Glutamatergic neuron (in vitro differentiated cells): ENCODE results near the gene ZFYVE16. TPM values are rescaled to one million over a fixed set of nuclear protein-coding genes. Genes with fewer than 3 reads are reported as not detected.
"Not testable (repeated sequence)": the region's sequence is repeated elsewhere in the genome, so short reads cannot be mapped to it uniquely, and the experiment has no call there.

Experiments
- DNase-seq: peaks from one replicate; pipeline ENCODE4 v3.0.0; 2022
- H3K27ac Mint-ChIP-seq: one replicate; pipeline ENCODE4 v1.8.0; 2020; ENCODE audit warnings: mild to moderate bottlenecking, mixed read lengths, inconsistent platforms; ENCODE audit not compliant: unreplicated experiment
- H3K27me3 Mint-ChIP-seq: one replicate; pipeline ENCODE4 v1.8.0; 2020; ENCODE audit warnings: mild to moderate bottlenecking, moderate library complexity, mixed read lengths, inconsistent platforms; ENCODE audit not compliant: unreplicated experiment
- H3K36me3 Mint-ChIP-seq: one replicate; pipeline ENCODE4 v1.8.0; 2020; ENCODE audit warnings: mild to moderate bottlenecking, mixed read lengths, inconsistent platforms; ENCODE audit not compliant: unreplicated experiment
- H3K4me1 Mint-ChIP-seq: one replicate; pipeline ENCODE4 v1.8.0; 2020; ENCODE audit warnings: mild to moderate bottlenecking, low read depth, mixed read lengths, inconsistent platforms; ENCODE audit not compliant: unreplicated experiment
- H3K4me3 Mint-ChIP-seq: one replicate; pipeline ENCODE4 v1.8.0; 2020; ENCODE audit warnings: mild to moderate bottlenecking, mixed read lengths, inconsistent platforms; ENCODE audit not compliant: unreplicated experiment
- H3K9me3 Mint-ChIP-seq: one replicate; pipeline ENCODE4 v1.8.0; 2020; ENCODE audit warnings: mild to moderate bottlenecking, moderate library complexity, mixed read lengths, inconsistent platforms; ENCODE audit not compliant: unreplicated experiment
- CTCF ChIP-seq: fragments of 200-600 bp; sonication (generic); IDR thresholded peaks from one replicate; pipeline ENCODE4 v1.5.0; 2021; ENCODE audit not compliant: partially characterized antibody, unreplicated experiment
- total RNA-seq: library from RNA; stranded (reverse); fragmentation: NEBNext Ultra II Directional; extraction: Animal tissue kit (Norgen Biotek cat#: 25700); gene quantifications from one replicate; pipeline ENCODE4 v1.2.1, GENCODE V29; 2021; ENCODE audit not compliant: unreplicated experiment

Gene ZFYVE16
- total RNA-seq, 1 donor from 2014 or later: 51.5 TPM

DNA sequence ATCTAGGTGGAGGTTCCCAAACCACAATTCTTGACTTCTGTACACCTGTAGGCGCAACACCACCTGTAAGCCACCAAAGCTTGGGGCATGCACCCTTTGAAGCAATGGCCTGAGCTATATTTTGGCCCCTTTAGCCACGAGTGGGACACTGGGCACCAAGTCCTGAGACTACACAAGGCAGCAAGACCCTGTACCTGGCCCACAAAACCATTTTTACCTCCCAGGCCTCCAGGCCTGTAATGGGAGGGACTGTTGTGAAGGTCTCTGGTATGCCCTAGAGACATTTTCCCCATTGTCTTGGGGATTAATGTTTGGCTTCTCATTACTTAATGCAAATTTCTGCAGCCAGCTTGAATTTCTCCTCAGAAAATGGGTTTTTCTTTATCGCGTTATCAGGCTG lies 55.4 kb downstream of the ZFYVE16 start:
- H3K27me3 Mint-ChIP-seq: peaks cover 1% of the 10 kb centered on the region
- no peak overlapping the region for H3K27ac Mint-ChIP-seq
- no peak overlapping the region for H3K4me3 Mint-ChIP-seq
- no peak for TF ChIP-seq CTCF
- no peaks in the 10 kb centered on the region for H3K4me1 Mint-ChIP-seq
- DNase-seq: no peak
- H3K9me3 Mint-ChIP-seq: peaks cover 8% of the 10 kb centered on the region
- H3K36me3 Mint-ChIP-seq: peaks cover 31% of the 10 kb centered on the region

DNA sequence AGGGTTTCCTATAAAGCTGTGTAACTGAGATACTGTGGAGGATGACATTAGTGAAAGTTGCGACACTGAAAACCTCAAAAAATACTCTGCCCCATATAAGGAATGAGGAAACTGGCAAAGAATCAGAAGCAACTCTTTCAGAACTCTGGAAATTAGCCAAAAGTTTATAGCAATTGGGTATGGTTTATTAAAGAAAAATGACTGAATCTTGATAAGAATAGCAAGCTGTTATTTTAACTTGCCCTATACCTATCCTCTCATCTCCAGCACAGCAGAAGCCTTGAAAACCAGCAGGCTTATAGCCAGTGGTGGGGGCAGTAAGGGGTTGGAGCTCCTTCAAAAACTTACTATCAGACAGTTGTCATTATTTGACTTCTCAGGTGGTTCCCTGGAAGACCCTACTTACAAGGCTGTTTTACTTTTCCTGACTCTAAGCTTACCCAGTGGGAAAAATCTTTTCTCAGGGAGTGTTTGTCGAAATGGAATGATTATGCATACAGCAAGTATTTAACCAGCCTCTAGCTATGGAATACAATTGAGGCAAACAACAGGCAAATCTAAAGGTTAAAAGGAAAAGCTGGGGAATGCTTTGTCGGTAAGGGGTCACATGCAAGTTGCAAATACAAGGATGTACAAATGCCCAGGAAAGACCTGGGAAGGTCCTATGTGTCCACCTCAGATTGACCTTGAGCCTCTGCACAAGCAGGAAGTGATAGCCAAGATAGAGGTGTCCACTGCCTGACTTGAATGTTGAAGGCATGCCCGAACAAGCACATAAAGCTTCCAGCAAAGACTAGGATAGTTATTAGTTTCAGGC lies 59.0 kb downstream of the ZFYVE16 start:
- no peak for TF ChIP-seq CTCF
- no peak overlapping the region for H3K27ac Mint-ChIP-seq
- no peak for DNase-seq
- no peak overlapping the region for H3K4me3 Mint-ChIP-seq
- no peaks in the 10 kb centered on the region for H3K4me1 Mint-ChIP-seq
- peaks cover 48% of the 10 kb centered on the region for H3K36me3 Mint-ChIP-seq
- H3K9me3 Mint-ChIP-seq: peaks cover 11% of the 10 kb centered on the region
- peaks cover 4% of the 10 kb centered on the region for H3K27me3 Mint-ChIP-seq

GRCh38 chr5:80468131-80468530 lies 60.3 kb downstream of the ZFYVE16 start:
- DNase-seq: no peak
- Mint-ChIP-seq H3K27ac (no peak overlapping the region), H3K4me1 (no peaks in the 10 kb centered on the region), H3K36me3 (peaks cover 38% of the 10 kb centered on the region), H3K27me3 (peaks cover 2% of the 10 kb centered on the region), H3K4me3 (no peak overlapping the region), H3K9me3 (peaks cover 11% of the 10 kb centered on the region)
- no peak for TF ChIP-seq CTCF

GRCh38 chr5:80470631-80471030 lies 62.8 kb downstream of the ZFYVE16 start:
- not testable (repeated sequence) for H3K27me3 Mint-ChIP-seq, H3K4me3 Mint-ChIP-seq, H3K4me1 Mint-ChIP-seq, H3K9me3 Mint-ChIP-seq, H3K27ac Mint-ChIP-seq, DNase-seq
- peaks cover 20% of the 10 kb centered on the region for H3K36me3 Mint-ChIP-seq

- Mint-ChIP-seq H3K36me3 (peaks cover 15% of the 10 kb centered on the region), H3K9me3 (peaks cover 5% of the 10 kb centered on the region), H3K4me1 (no peaks in the 10 kb centered on the region), H3K27me3 (peaks cover 2% of the 10 kb centered on the region), H3K4me3 (no peak overlapping the region), H3K27ac (no peak overlapping the region)
- TF ChIP-seq CTCF: no peak
- DNase-seq: no peak
Observed at GRCh38 chr5:80474929-80475328, 67.1 kb downstream of the ZFYVE16 start.
